Muscle of leg (tissue), 9 donors: Measurements from ENCODE around the gene LIN37. TPM values are rescaled to one million over a fixed set of nuclear protein-coding genes. Genes with fewer than 3 reads are reported as not detected.

Experiments used
- polyA plus RNA-seq, 8 donors: library from polyadenylated mRNA; unstranded; fragments of 120-200 nt; gene quantifications; one replicate each; pipeline versions ENCODE4 v1.2.1 to v1.2.3, GENCODE V29; 2013; ENCODE audit warnings: inconsistent platforms in 1 of 8, low replicate concordance in 1 of 8; ENCODE audit not compliant: insufficient read length in 8 of 8, insufficient read depth in 1 of 8
- total RNA-seq: library from RNA; stranded (reverse); fragments of 120-200 nt; gene quantifications from one replicate; pipeline ENCODE4 v1.2.4, GENCODE V29; 2013

The LIN37 gene
- total and polyA plus RNA-seq, 9 donors: 9.2 to 12.8 (median 10.3) TPM

Other genes with a start within 250 kb of the LIN37 start
- 2.0 TPM for gene DMKN, start 234.9 kb upstream of the LIN37 start, total RNA-seq
- gene DMKN, start 234.9 kb upstream of the LIN37 start, polyA plus RNA-seq: 10 to 100 TPM in 1 of 8 donors, 1 to 10 TPM in 7; 1.1 to 22.6 (median 2.1) TPM
- gene SBSN, start 220.3 kb upstream of the LIN37 start, total RNA-seq: not detected
- gene SBSN, start 220.3 kb upstream of the LIN37 start, polyA plus RNA-seq: 1 to 10 TPM in 1 of 8 donors, under 1 TPM in 3, not detected in 4; 0.10 to 5.1 (median 0.40) TPM
- not detected for gene GAPDHS, start 215.1 kb upstream of the LIN37 start, total RNA-seq
- not detected for gene GAPDHS, start 215.1 kb upstream of the LIN37 start, polyA plus RNA-seq
- 51.4 TPM for gene TMEM147, start 202.9 kb upstream of the LIN37 start, total RNA-seq
- gene TMEM147, start 202.9 kb upstream of the LIN37 start, polyA plus RNA-seq: 10 to 100 TPM; 41.5 to 50.1 (median 44.6) TPM
- not detected for gene ATP4A, start 184.9 kb upstream of the LIN37 start, total RNA-seq
- gene ATP4A, start 184.9 kb upstream of the LIN37 start, polyA plus RNA-seq: under 1 TPM in 1 of 8 donors, not detected in 7; 0.52 TPM
- not detected for gene PMIS2, start 162.4 kb upstream of the LIN37 start, total RNA-seq
- gene PMIS2, start 162.4 kb upstream of the LIN37 start, polyA plus RNA-seq: not detected
- 9.5 TPM for gene HAUS5, start 135.8 kb upstream of the LIN37 start, total RNA-seq
- gene HAUS5, start 135.8 kb upstream of the LIN37 start, polyA plus RNA-seq: 10 to 100 TPM in 7 of 8 donors, 1 to 10 TPM in 1; 9.4 to 16.1 (median 12.6) TPM
- gene RBM42, start 119.5 kb upstream of the LIN37 start, total RNA-seq: 32.8 TPM
- 10 to 100 TPM; 44.7 to 55.3 (median 51.5) TPM for gene RBM42, start 119.5 kb upstream of the LIN37 start, polyA plus RNA-seq
- 1.6 TPM for gene ETV2, start 106.8 kb upstream of the LIN37 start, total RNA-seq
- 1 to 10 TPM; 1.7 to 4.9 (median 3.2) TPM for gene ETV2, start 106.8 kb upstream of the LIN37 start, polyA plus RNA-seq
- gene COX6B1, start 100.3 kb upstream of the LIN37 start, total RNA-seq: 582 TPM
- 100 to 1,000 TPM; 263 to 328 (median 300) TPM for gene COX6B1, start 100.3 kb upstream of the LIN37 start, polyA plus RNA-seq
- not detected for gene UPK1A, start 82.1 kb upstream of the LIN37 start, total RNA-seq
- gene UPK1A, start 82.1 kb upstream of the LIN37 start, polyA plus RNA-seq: 1 to 10 TPM in 1 of 8 donors, under 1 TPM in 2, not detected in 5; 0.17 to 7.7 (median 0.28) TPM
- gene ZBTB32, start 44.0 kb upstream of the LIN37 start, total RNA-seq: not detected
- under 1 TPM in 6 of 8 donors, not detected in 2; 0.25 to 0.40 (median 0.36) TPM for gene ZBTB32, start 44.0 kb upstream of the LIN37 start, polyA plus RNA-seq
- gene KMT2B, start 30.6 kb upstream of the LIN37 start, total RNA-seq: 7.6 TPM
- 10 to 100 TPM; 17.3 to 33.7 (median 25.3) TPM for gene KMT2B, start 30.6 kb upstream of the LIN37 start, polyA plus RNA-seq
- 2.1 TPM for gene IGFLR1, start 6.1 kb upstream of the LIN37 start, total RNA-seq
- 1 to 10 TPM; 3.0 to 5.6 (median 3.9) TPM for gene IGFLR1, start 6.1 kb upstream of the LIN37 start, polyA plus RNA-seq
- gene U2AF1L4, start 3.2 kb upstream of the LIN37 start, total RNA-seq: 14.6 TPM
- gene U2AF1L4, start 3.2 kb upstream of the LIN37 start, polyA plus RNA-seq: 10 to 100 TPM; 10.6 to 17.6 (median 14.1) TPM
- 40.2 TPM for gene PSENEN, start 2.9 kb upstream of the LIN37 start, total RNA-seq
- gene PSENEN, start 2.9 kb upstream of the LIN37 start, polyA plus RNA-seq: 10 to 100 TPM; 34.1 to 45.1 (median 36.8) TPM
- 46.7 TPM for gene HSPB6, start 8.5 kb downstream of the LIN37 start, total RNA-seq
- gene HSPB6, start 8.5 kb downstream of the LIN37 start, polyA plus RNA-seq: 100 to 1,000 TPM; 236 to 741 (median 528) TPM
- gene PROSER3, start 9.6 kb downstream of the LIN37 start, total RNA-seq: 3.9 TPM
- 10 to 100 TPM in 6 of 8 donors, 1 to 10 TPM in 2; 6.9 to 14.6 (median 11.9) TPM for gene PROSER3, start 9.6 kb downstream of the LIN37 start, polyA plus RNA-seq
- 3.6 TPM for gene ARHGAP33, start 27.0 kb downstream of the LIN37 start, total RNA-seq
- 10 to 100 TPM in 7 of 8 donors, 1 to 10 TPM in 1; 8.3 to 28.5 (median 19.4) TPM for gene ARHGAP33, start 27.0 kb downstream of the LIN37 start, polyA plus RNA-seq
- gene PRODH2, start 64.3 kb downstream of the LIN37 start, total RNA-seq: not detected
- gene PRODH2, start 64.3 kb downstream of the LIN37 start, polyA plus RNA-seq: under 1 TPM in 2 of 8 donors, not detected in 6; 0.18 to 0.27 TPM
- 0.09 TPM for gene NPHS1, start 103.9 kb downstream of the LIN37 start, total RNA-seq
- gene NPHS1, start 103.9 kb downstream of the LIN37 start, polyA plus RNA-seq: under 1 TPM in 7 of 8 donors, not detected in 1; 0.04 to 0.37 (median 0.21) TPM
- 0.31 TPM for gene KIRREL2, start 108.3 kb downstream of the LIN37 start, total RNA-seq
- gene KIRREL2, start 108.3 kb downstream of the LIN37 start, polyA plus RNA-seq: 1 to 10 TPM in 1 of 8 donors, under 1 TPM in 7; 0.28 to 1.0 (median 0.58) TPM
- gene APLP1, start 120.0 kb downstream of the LIN37 start, total RNA-seq: 4.7 TPM
- gene APLP1, start 120.0 kb downstream of the LIN37 start, polyA plus RNA-seq: 10 to 100 TPM in 3 of 8 donors, 1 to 10 TPM in 5; 4.6 to 10.7 (median 7.5) TPM
- 1.8 TPM for gene NFKBID, start 152.0 kb downstream of the LIN37 start, total RNA-seq
- gene NFKBID, start 152.0 kb downstream of the LIN37 start, polyA plus RNA-seq: 1 to 10 TPM in 6 of 8 donors, under 1 TPM in 2; 0.85 to 3.3 (median 1.6) TPM
- gene HCST, start 154.0 kb downstream of the LIN37 start, total RNA-seq: 4.0 TPM
- 1 to 10 TPM; 3.5 to 7.8 (median 5.6) TPM for gene HCST, start 154.0 kb downstream of the LIN37 start, polyA plus RNA-seq
- 18.0 TPM for gene TYROBP, start 159.7 kb downstream of the LIN37 start, total RNA-seq
- gene TYROBP, start 159.7 kb downstream of the LIN37 start, polyA plus RNA-seq: 10 to 100 TPM; 16.5 to 22.5 (median 18.9) TPM
- 1.8 TPM for gene LRFN3, start 187.8 kb downstream of the LIN37 start, total RNA-seq
- 10 to 100 TPM in 3 of 8 donors, 1 to 10 TPM in 5; 6.3 to 13.9 (median 9.3) TPM for gene LRFN3, start 187.8 kb downstream of the LIN37 start, polyA plus RNA-seq
- 18.7 TPM for gene SDHAF1, start 246.6 kb downstream of the LIN37 start, total RNA-seq
- gene SDHAF1, start 246.6 kb downstream of the LIN37 start, polyA plus RNA-seq: 10 to 100 TPM; 10.9 to 14.8 (median 12.9) TPM